SH-SY5Y (cell line): ENCODE measurements around the gene STRIP2.

Experiments
- GATA2 ChIP-seq: IDR thresholded peaks from 2 replicates; pipeline ENCODE4 v1.6.1; 2011; ENCODE audit warnings: mild to moderate bottlenecking, low read depth, low read length
- GATA3 ChIP-seq: IDR thresholded peaks from 2 replicates; pipeline ENCODE4 v1.6.1; 2011; ENCODE audit warnings: low read depth, mild to moderate bottlenecking, low read length, moderate library complexity

GRCh38 chr7:129438839-129439651 is 4.8 kb downstream of the STRIP2 start:
- TF ChIP-seq GATA3 (no peak), GATA2 (no peak)
